Esophagus (tissue), 2 donors: Measurements from ENCODE around the gene UNC13B. TPM values are rescaled to one million over a fixed set of nuclear protein-coding genes. Genes with fewer than 3 reads are reported as not detected.

ENCODE experiments used
- H3K27ac ChIP-seq, 2 donors: one replicate each; pipeline ENCODE4 v1.5.1; 2013; ENCODE audit warnings: low read depth in 2 of 2, mild to moderate bottlenecking in 2 of 2, inconsistent platforms in 1 of 2, low read length in 1 of 2, moderate library complexity in 1 of 2
- H3K27me3 ChIP-seq, 2 donors: one replicate each; pipeline ENCODE4 v1.6.1; 2013; ENCODE audit warnings: low read length in 2 of 2, control low read depth in 1 of 2, mild to moderate bottlenecking in 1 of 2; ENCODE audit not compliant: insufficient read depth in 2 of 2, control insufficient read depth in 1 of 2
- H3K36me3 ChIP-seq, 2 donors: one replicate each; pipeline ENCODE4 v1.6.1; 2013; ENCODE audit warnings: low read length in 1 of 2; ENCODE audit not compliant: control insufficient read depth in 2 of 2, insufficient read depth in 2 of 2
- H3K4me1 ChIP-seq, 2 donors: one replicate each; pipeline ENCODE4 v1.6.1; 2013; ENCODE audit warnings: low read length in 1 of 2; ENCODE audit not compliant: control insufficient read depth in 2 of 2, insufficient read depth in 2 of 2
- H3K4me3 ChIP-seq, 2 donors: one replicate each; pipeline ENCODE4 v1.5.1; 2013; ENCODE audit warnings: low read length in 2 of 2, mild to moderate bottlenecking in 2 of 2, low read depth in 1 of 2, moderate library complexity in 1 of 2
- H3K9me3 ChIP-seq, 2 donors: one replicate each; pipeline ENCODE4 v1.6.1; 2013; ENCODE audit warnings: mild to moderate bottlenecking in 2 of 2, low read depth in 1 of 2, low read length in 1 of 2, moderate library complexity in 1 of 2; ENCODE audit not compliant: control insufficient read depth in 2 of 2, insufficient read depth in 1 of 2
- WGBS, 2 donors: extraction: QIAGEN DNeasy Blood & Tissue Kit; methylation state at CpG; one replicate each; pipeline ENCODE4 v1.1.7; 2013; 5-methylcytosine and 5-hydroxymethylcytosine counted together
- polyA plus RNA-seq, 2 donors: library from polyadenylated mRNA; stranded (reverse); fragments of 200-250 nt; gene quantifications; one replicate each; pipeline ENCODE4 v1.2.3, GENCODE V29; 2013
- donor health status: healthy with polysubstance abuse.
- donor health status: Bipolar disorder and iron deficiency.

The UNC13B gene
- polyA plus RNA-seq, 2 donors = 11.3 to 15.6 TPM

GRCh38 chr9:35333551-35333950, 171.7 kb downstream of the UNC13B start:
- Histone ChIP-seq H3K4me3 (no peak overlapping the region), H3K27me3 (no peaks in the 10 kb centered on the region), H3K36me3 (no peaks in the 10 kb centered on the region), H3K27ac (no peak overlapping the region), H3K9me3 (no peaks in the 10 kb centered on the region), H3K4me1 (no peaks in the 10 kb centered on the region)
- WGBS, 2 donors = 95 to 100% methylated on average over 1 of the region's 1 CpG

GRCh38 chr9:35335164-35335563, 173.4 kb downstream of the UNC13B start:
- peaks cover 0 to 2% of the 10 kb centered on the region in 2 donors for H3K36me3 ChIP-seq
- no peak overlapping the region for H3K4me3 ChIP-seq
- H3K4me1 ChIP-seq = peaks cover 0 to 6% of the 10 kb centered on the region in 2 donors
- H3K27me3 ChIP-seq = no peaks in the 10 kb centered on the region
- H3K27ac ChIP-seq = no peak overlapping the region
- no peaks in the 10 kb centered on the region for H3K9me3 ChIP-seq

- 69 to 79% methylated on average over 2 of the region's 2 CpGs for whole genome bisulfite sequencing, 2 donors
- Histone ChIP-seq H3K27ac (peak overlapping the region; percentile 3 to 77), H3K4me3 (no peak overlapping the region), H3K27me3 (no peaks in the 10 kb centered on the region), H3K9me3 (no peaks in the 10 kb centered on the region), H3K4me1 (peaks cover 2 to 12% of the 10 kb centered on the region in 2 donors), H3K36me3 (peaks cover 0 to 2% of the 10 kb centered on the region in 2 donors)
Observed at GRCh38 chr9:35338086-35338485, 176.3 kb downstream of the UNC13B start.

GRCh38 chr9:35338561-35339274, 176.9 kb downstream of the UNC13B start:
- H3K4me3 ChIP-seq = no peak overlapping the region
- H3K27ac ChIP-seq = peak overlapping the region; percentile 25 to 81
- peaks cover 2 to 12% of the 10 kb centered on the region in 2 donors for H3K4me1 ChIP-seq
- 60% methylated on average over 6 of the region's 6 CpGs for WGBS, 2 donors
- no peaks in the 10 kb centered on the region for H3K27me3 ChIP-seq
- peaks cover 0 to 2% of the 10 kb centered on the region in 2 donors for H3K36me3 ChIP-seq
- H3K9me3 ChIP-seq = no peaks in the 10 kb centered on the region

GRCh38 chr9:35340046-35340445, 178.2 kb downstream of the UNC13B start:
- peaks cover 2 to 12% of the 10 kb centered on the region in 2 donors for H3K4me1 ChIP-seq
- H3K36me3 ChIP-seq = peaks cover 0 to 2% of the 10 kb centered on the region in 2 donors
- H3K27ac ChIP-seq = no peak overlapping the region
- no peaks in the 10 kb centered on the region for H3K9me3 ChIP-seq
- H3K4me3 ChIP-seq = no peak overlapping the region
- H3K27me3 ChIP-seq = no peaks in the 10 kb centered on the region
- WGBS, 2 donors = 89 to 100% methylated on average over 1 of the region's 1 CpG

- H3K27me3 ChIP-seq = no peaks in the 10 kb centered on the region
- 79 to 81% methylated on average over 2 of the region's 2 CpGs for WGBS, 2 donors
- no peaks in the 10 kb centered on the region for H3K9me3 ChIP-seq
- peaks cover 2 to 12% of the 10 kb centered on the region in 2 donors for H3K4me1 ChIP-seq
- H3K36me3 ChIP-seq = peaks cover 0 to 2% of the 10 kb centered on the region in 2 donors
- H3K4me3 ChIP-seq = no peak overlapping the region
- no peak overlapping the region for H3K27ac ChIP-seq
Observed at GRCh38 chr9:35341021-35341420, 179.2 kb downstream of the UNC13B start.

- Histone ChIP-seq H3K27me3 (no peaks in the 10 kb centered on the region), H3K36me3 (peaks cover 0 to 2% of the 10 kb centered on the region in 2 donors), H3K9me3 (no peaks in the 10 kb centered on the region), H3K27ac (peak overlapping the region in 1 of 2 donors; percentile 3), H3K4me1 (peaks cover 2 to 12% of the 10 kb centered on the region in 2 donors), H3K4me3 (no peak overlapping the region)
- WGBS, 2 donors = 4 to 5% methylated on average over 5 of the region's 5 CpGs
Observed at GRCh38 chr9:35341585-35341984, 179.8 kb downstream of the UNC13B start.

- Histone ChIP-seq H3K9me3 (no peaks in the 10 kb centered on the region), H3K27me3 (no peaks in the 10 kb centered on the region), H3K4me3 (no peak overlapping the region), H3K36me3 (peaks cover 0 to 2% of the 10 kb centered on the region in 2 donors), H3K27ac (no peak overlapping the region), H3K4me1 (peaks cover 2 to 12% of the 10 kb centered on the region in 2 donors)
- 70 to 74% methylated on average over 4 of the region's 4 CpGs for WGBS, 2 donors
Observed at GRCh38 chr9:35342221-35342958, 180.6 kb downstream of the UNC13B start.

- Histone ChIP-seq H3K27me3 (no peaks in the 10 kb centered on the region), H3K9me3 (no peaks in the 10 kb centered on the region), H3K27ac (no peak overlapping the region), H3K36me3 (peaks cover 0 to 3% of the 10 kb centered on the region in 2 donors), H3K4me1 (no peaks in the 10 kb centered on the region), H3K4me3 (no peak overlapping the region)
- WGBS, 2 donors = 80 to 90% methylated on average over 5 of the region's 5 CpGs
Observed at GRCh38 chr9:35348109-35348508, 186.3 kb downstream of the UNC13B start.
